Measurements from ENCODE around the gene MCC. TPM values are rescaled to one million over a fixed set of nuclear protein-coding genes. Genes with fewer than 3 reads are reported as not detected.

Gene MCC
- total RNA-seq, 3 donors from 2014 or later (not counting 1 experiment from before 2014, with no cell fraction given), result 0.68 to 1.8 (median 1.4) TPM

DNA sequence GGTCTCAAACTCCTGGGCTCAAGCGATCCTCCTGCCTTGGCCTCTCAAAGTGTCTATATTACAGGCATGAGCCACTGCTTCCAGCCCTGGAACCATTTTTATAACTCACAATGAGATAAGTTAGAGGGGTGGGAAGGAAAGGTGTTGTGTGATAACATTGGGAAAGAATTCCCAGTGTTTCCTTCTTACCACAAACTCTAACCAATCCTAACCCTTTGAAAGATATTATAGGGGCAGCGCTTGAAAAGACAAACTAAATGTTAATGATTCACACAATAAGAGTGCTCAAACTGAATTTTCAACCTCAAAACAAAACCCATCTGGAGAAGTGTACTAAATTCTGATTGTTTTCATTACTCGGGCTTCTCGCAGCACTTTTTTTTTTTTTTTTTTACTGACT, 163.2 kb downstream of the MCC start:
- no peaks in the 10 kb centered on the region for H3K36me3 Mint-ChIP-seq
- no peaks in the 10 kb centered on the region for H3K27me3 ChIP-seq (ENCODE audit: control insufficient read depth, insufficient read depth, low read length)
- H3K4me1 Mint-ChIP-seq, result peaks cover 0 to 1% of the 10 kb centered on the region in 2 donors
- TF ChIP-seq, protein P1, sequence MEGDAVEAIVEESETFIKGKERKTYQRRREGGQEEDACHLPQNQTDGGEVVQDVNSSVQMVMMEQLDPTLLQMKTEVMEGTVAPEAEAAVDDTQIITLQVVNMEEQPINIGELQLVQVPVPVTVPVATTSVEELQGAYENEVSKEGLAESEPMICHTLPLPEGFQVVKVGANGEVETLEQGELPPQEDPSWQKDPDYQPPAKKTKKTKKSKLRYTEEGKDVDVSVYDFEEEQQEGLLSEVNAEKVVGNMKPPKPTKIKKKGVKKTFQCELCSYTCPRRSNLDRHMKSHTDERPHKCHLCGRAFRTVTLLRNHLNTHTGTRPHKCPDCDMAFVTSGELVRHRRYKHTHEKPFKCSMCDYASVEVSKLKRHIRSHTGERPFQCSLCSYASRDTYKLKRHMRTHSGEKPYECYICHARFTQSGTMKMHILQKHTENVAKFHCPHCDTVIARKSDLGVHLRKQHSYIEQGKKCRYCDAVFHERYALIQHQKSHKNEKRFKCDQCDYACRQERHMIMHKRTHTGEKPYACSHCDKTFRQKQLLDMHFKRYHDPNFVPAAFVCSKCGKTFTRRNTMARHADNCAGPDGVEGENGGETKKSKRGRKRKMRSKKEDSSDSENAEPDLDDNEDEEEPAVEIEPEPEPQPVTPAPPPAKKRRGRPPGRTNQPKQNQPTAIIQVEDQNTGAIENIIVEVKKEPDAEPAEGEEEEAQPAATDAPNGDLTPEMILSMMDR (IDR thresholded peaks at IDR 0.05), result no peak
- no peaks in the 10 kb centered on the region for H3K36me3 ChIP-seq (ENCODE audit: control insufficient read depth, insufficient read depth, low read length)
- ATAC-seq (no peak), DNase-seq (no peak)
- no peak overlapping the region for H3K4me3 ChIP-seq (ENCODE audit: low read length)
- no peaks in the 10 kb centered on the region for H3K9me3 ChIP-seq (ENCODE audit: control insufficient read depth, insufficient read depth, low read length)
- intact Hi-C loops (cut with micrococcal nuclease), result no loop called here
- no peaks in the 10 kb centered on the region for H3K4me1 ChIP-seq (ENCODE audit: control insufficient read depth, insufficient read depth, low read length)
- no peak overlapping the region for H3K27ac ChIP-seq (ENCODE audit: low read length)
- no peaks in the 10 kb centered on the region for H3K9me3 Mint-ChIP-seq
- no peak overlapping the region for H3K4me3 Mint-ChIP-seq
- peaks cover 0 to 6% of the 10 kb centered on the region in 2 donors for H3K27me3 Mint-ChIP-seq (ENCODE audit: low read depth in 2 of 2)
- no peak overlapping the region for H3K27ac Mint-ChIP-seq
- 97% methylated on average over 4 of the region's 4 CpGs for WGBS (ENCODE audit: insufficient coverage)

DNA sequence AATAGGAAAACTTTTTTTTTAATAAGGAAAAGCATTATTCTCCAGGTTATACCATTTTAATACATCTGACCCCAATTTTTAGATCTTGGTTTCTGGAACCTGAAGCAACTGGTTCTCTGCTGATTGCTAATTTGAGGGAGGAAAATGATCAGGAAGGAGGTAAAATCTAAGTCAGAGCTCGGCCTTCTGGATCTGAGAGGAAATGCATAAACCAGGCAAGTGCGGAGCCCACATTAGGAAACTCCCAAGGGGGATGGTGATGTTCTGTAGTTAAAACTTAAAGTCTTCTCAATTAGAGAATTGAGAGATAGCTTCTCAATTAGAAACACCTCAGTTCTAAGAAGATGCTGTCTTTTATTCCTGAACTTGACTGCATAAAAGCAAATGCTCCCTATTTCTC, 167.0 kb downstream of the MCC start:
- Histone ChIP-seq H3K36me3 (ENCODE audit: control insufficient read depth, insufficient read depth, low read length) (no peaks in the 10 kb centered on the region), H3K27me3 (ENCODE audit: control insufficient read depth, insufficient read depth, low read length) (no peaks in the 10 kb centered on the region), H3K27ac (ENCODE audit: low read length) (no peak overlapping the region), H3K9me3 (ENCODE audit: control insufficient read depth, insufficient read depth, low read length) (no peaks in the 10 kb centered on the region), H3K4me3 (ENCODE audit: low read length) (no peak overlapping the region), H3K4me1 (ENCODE audit: control insufficient read depth, insufficient read depth, low read length) (no peaks in the 10 kb centered on the region)
- intact Hi-C loops (cut with micrococcal nuclease), result no loop called here
- Mint-ChIP-seq H3K4me1 (no peaks in the 10 kb centered on the region), H3K27me3 (ENCODE audit: low read depth in 2 of 2) (peaks cover 0 to 6% of the 10 kb centered on the region in 2 donors), H3K9me3 (no peaks in the 10 kb centered on the region), H3K4me3 (no peak overlapping the region), H3K36me3 (no peaks in the 10 kb centered on the region), H3K27ac (no peak overlapping the region)
- DNase-seq, result no peak
- ATAC-seq, result no peak
- 70% methylated on average over 2 of the region's 2 CpGs for WGBS (ENCODE audit: insufficient coverage)
- TF ChIP-seq, protein P1 (IDR thresholded peaks at IDR 0.05), result no peak

DNA sequence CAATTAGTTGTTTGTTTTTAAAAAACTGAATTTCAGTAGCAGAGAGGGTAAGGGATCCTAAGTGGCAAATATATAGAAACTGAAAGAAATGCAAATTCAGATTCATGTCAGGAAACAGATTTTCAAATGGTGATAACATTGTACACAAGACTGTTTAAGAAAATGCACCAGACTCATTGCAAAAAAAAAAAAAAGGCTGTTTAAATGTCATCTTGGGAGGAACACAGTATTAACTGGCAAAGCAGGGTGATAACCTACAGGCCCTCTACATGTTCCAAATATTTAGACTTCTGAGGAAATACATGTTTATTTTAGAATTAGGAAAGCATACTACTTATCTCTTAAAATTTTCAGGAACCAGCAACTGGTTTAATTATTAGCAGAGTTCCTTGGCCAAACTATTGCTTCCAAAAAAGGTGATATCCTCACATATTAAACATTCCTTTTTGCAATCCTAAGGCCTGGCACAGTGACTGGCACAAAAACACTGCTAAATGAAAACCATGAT, 167.9 kb downstream of the MCC start:
- no peak for DNase-seq
- Histone ChIP-seq H3K36me3 (ENCODE audit: control insufficient read depth, insufficient read depth, low read length) (no peaks in the 10 kb centered on the region), H3K4me1 (ENCODE audit: control insufficient read depth, insufficient read depth, low read length) (no peaks in the 10 kb centered on the region), H3K27me3 (ENCODE audit: control insufficient read depth, insufficient read depth, low read length) (no peaks in the 10 kb centered on the region), H3K9me3 (ENCODE audit: control insufficient read depth, insufficient read depth, low read length) (no peaks in the 10 kb centered on the region), H3K4me3 (ENCODE audit: low read length) (no peak overlapping the region), H3K27ac (ENCODE audit: low read length) (no peak overlapping the region)
- no peak for ATAC-seq
- TF ChIP-seq, protein P1 (IDR thresholded peaks at IDR 0.05), result no peak
- peaks cover 0 to 3% of the 10 kb centered on the region in 2 donors for H3K27me3 Mint-ChIP-seq (ENCODE audit: low read depth in 2 of 2)
- no peak overlapping the region for H3K27ac Mint-ChIP-seq
- no peak overlapping the region for H3K4me3 Mint-ChIP-seq
- H3K9me3 Mint-ChIP-seq, result no peaks in the 10 kb centered on the region
- intact Hi-C loops (cut with micrococcal nuclease), result no loop called here
- no peaks in the 10 kb centered on the region for H3K4me1 Mint-ChIP-seq
- no peaks in the 10 kb centered on the region for H3K36me3 Mint-ChIP-seq

Measured in natural killer cell (primary cell).